Measurements from ENCODE around the gene LCN9. TPM values are rescaled to one million over a fixed set of nuclear protein-coding genes. Genes with fewer than 3 reads are reported as not detected.
"Not testable (repeated sequence)": the region's sequence is repeated elsewhere in the genome, so short reads cannot be mapped to it uniquely, and the experiment has no call there.

The LCN9 gene
- total RNA-seq, 1 donor from 2014 or later: 4.8 TPM

DNA sequence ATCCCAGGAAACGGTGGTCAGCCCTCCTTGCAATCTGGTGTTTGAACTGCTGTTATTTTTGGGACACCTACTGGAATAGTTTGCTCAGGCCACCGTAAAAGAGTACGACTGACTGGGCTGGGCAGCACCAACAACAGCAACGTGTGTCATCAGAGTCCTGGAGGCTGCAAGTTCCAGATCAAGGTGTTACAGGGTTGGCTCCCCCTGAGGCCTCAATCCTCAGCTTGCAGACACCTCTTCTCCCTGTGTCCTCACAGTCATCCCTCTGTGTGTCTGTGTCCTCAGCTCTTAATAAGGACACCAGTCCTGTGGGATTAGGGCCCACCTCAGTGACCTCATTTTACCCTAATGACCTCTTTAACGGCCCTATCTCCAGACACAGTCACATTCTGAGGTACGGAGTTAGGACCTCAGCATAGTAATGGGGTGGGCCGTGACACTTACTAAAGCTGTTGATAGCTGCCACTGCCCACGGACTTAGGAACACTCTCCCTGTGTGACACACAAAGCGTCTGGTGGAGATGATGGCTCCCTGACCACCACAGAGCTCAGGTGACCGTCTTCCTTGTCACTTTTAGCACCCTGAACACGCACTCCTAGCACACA is 40.6 kb upstream of the LCN9 start:
- no peaks in the 10 kb centered on the region for H3K36me3 Mint-ChIP-seq (ENCODE audit: low read depth, unreplicated experiment)
- DNase-seq (ENCODE audit: low read depth): no peak
- H3K4me3 ChIP-seq (ENCODE audit: insufficient read depth, low read depth, low read length): no peak overlapping the region
- H3K4me1 ChIP-seq (ENCODE audit: insufficient read depth, low read length): no peaks in the 10 kb centered on the region
- H3K27ac ChIP-seq (ENCODE audit: low read depth, low read length): no peak overlapping the region
- H4K20me1 ChIP-seq (ENCODE audit: insufficient read depth, low read length): no peaks in the 10 kb centered on the region
- no peaks in the 10 kb centered on the region for H3K36me3 ChIP-seq (ENCODE audit: insufficient read depth, low read length)
- peaks cover 33% of the 10 kb centered on the region for H3K27me3 Mint-ChIP-seq (ENCODE audit: low read depth, unreplicated experiment)
- no peak overlapping the region for H3K9ac ChIP-seq (ENCODE audit: low read length)
- no peak overlapping the region for H2AFZ ChIP-seq (ENCODE audit: low read depth, low read length)
- no peak for TF ChIP-seq EZH2 (IDR thresholded peaks at IDR 0.05; ENCODE audit: insufficient read depth, low read length)
- TF ChIP-seq, protein P1, sequence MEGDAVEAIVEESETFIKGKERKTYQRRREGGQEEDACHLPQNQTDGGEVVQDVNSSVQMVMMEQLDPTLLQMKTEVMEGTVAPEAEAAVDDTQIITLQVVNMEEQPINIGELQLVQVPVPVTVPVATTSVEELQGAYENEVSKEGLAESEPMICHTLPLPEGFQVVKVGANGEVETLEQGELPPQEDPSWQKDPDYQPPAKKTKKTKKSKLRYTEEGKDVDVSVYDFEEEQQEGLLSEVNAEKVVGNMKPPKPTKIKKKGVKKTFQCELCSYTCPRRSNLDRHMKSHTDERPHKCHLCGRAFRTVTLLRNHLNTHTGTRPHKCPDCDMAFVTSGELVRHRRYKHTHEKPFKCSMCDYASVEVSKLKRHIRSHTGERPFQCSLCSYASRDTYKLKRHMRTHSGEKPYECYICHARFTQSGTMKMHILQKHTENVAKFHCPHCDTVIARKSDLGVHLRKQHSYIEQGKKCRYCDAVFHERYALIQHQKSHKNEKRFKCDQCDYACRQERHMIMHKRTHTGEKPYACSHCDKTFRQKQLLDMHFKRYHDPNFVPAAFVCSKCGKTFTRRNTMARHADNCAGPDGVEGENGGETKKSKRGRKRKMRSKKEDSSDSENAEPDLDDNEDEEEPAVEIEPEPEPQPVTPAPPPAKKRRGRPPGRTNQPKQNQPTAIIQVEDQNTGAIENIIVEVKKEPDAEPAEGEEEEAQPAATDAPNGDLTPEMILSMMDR (IDR thresholded peaks at IDR 0.05; ENCODE audit: insufficient read depth, low read depth, low read length): no peak
- H3K27ac Mint-ChIP-seq (ENCODE audit: unreplicated experiment): no peak overlapping the region
- no peaks in the 10 kb centered on the region for H3K9me3 ChIP-seq (ENCODE audit: insufficient read depth, low read depth, low read length)
- peaks cover 5% of the 10 kb centered on the region for H3K9me3 Mint-ChIP-seq (ENCODE audit: unreplicated experiment)
- FAIRE-seq: no peak
- no peaks in the 10 kb centered on the region for H3K4me1 Mint-ChIP-seq (ENCODE audit: low read depth, unreplicated experiment)
- H3K79me2 ChIP-seq (ENCODE audit: insufficient read depth, low read length): no peaks in the 10 kb centered on the region
- no peak overlapping the region for H3K4me3 Mint-ChIP-seq (ENCODE audit: unreplicated experiment)
- H3K27me3 ChIP-seq (ENCODE audit: insufficient read depth, low read length): peaks cover 6% of the 10 kb centered on the region
- no peak overlapping the region for H3K4me2 ChIP-seq (ENCODE audit: low read length)

DNA sequence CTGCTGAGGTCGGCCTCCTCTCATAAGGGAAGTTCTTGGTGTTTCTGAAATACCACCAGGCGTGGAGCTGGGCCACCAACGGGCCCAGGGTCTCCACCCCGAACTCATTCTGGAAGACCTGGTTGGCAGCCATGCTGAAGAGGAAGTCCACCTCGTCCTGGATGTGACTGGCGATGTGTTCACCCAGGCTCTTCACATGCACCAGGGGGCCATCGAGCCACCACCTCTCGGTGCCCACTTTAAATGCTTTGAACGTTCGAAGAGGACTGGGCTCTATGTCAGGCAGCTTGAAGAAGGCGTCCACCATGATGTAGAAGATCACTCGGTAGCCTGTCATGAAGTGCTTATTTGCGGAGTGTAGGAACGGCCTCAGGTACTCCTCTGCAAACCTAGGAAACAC is 38.8 kb upstream of the LCN9 start:
- no peak for DNase-seq (ENCODE audit: low read depth)
- H3K4me1 Mint-ChIP-seq (ENCODE audit: low read depth, unreplicated experiment): no peaks in the 10 kb centered on the region
- peaks cover 8% of the 10 kb centered on the region for H3K9me3 Mint-ChIP-seq (ENCODE audit: unreplicated experiment)
- FAIRE-seq: no peak
- Histone ChIP-seq H3K27ac (ENCODE audit: low read depth, low read length) (no peak overlapping the region), H4K20me1 (ENCODE audit: insufficient read depth, low read length) (no peaks in the 10 kb centered on the region), H3K27me3 (ENCODE audit: insufficient read depth, low read length) (peaks cover 6% of the 10 kb centered on the region), H3K4me1 (ENCODE audit: insufficient read depth, low read length) (no peaks in the 10 kb centered on the region), H3K36me3 (ENCODE audit: insufficient read depth, low read length) (no peaks in the 10 kb centered on the region), H3K4me2 (ENCODE audit: low read length) (no peak overlapping the region), H2AFZ (ENCODE audit: low read depth, low read length) (no peak overlapping the region), H3K9me3 (ENCODE audit: insufficient read depth, low read depth, low read length) (no peaks in the 10 kb centered on the region), H3K4me3 (ENCODE audit: insufficient read depth, low read depth, low read length) (no peak overlapping the region), H3K79me2 (ENCODE audit: insufficient read depth, low read length) (no peaks in the 10 kb centered on the region), H3K9ac (ENCODE audit: low read length) (no peak overlapping the region)
- H3K27me3 Mint-ChIP-seq (ENCODE audit: low read depth, unreplicated experiment): peaks cover 21% of the 10 kb centered on the region
- no peaks in the 10 kb centered on the region for H3K36me3 Mint-ChIP-seq (ENCODE audit: low read depth, unreplicated experiment)
- H3K4me3 Mint-ChIP-seq (ENCODE audit: unreplicated experiment): no peak overlapping the region
- no peak overlapping the region for H3K27ac Mint-ChIP-seq (ENCODE audit: unreplicated experiment)
- TF ChIP-seq EZH2 (IDR thresholded peaks at IDR 0.05; ENCODE audit: insufficient read depth, low read length): no peak
- TF ChIP-seq, protein P1 (IDR thresholded peaks at IDR 0.05; ENCODE audit: insufficient read depth, low read depth, low read length): no peak

DNA sequence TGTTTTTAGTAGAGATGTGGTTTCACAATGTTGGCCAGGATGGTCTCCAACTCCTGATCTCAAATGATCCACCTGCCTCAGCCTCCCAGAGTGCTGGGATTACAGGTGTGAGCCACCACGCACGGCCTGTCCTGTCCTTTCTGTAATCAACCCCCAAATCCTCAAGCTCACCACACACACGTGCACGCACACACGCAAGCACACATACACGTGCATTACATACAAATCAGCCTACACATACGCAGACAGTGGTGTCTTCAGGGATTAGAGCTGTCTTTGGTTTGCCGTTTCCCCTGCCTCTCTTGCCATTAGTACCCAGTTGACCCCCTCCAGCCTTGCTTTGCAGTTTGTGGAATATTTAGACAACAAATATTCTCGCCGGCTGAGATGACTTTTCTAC is 30.3 kb upstream of the LCN9 start:
- no peaks in the 10 kb centered on the region for H3K36me3 ChIP-seq (ENCODE audit: insufficient read depth, low read length)
- H3K4me2 ChIP-seq (ENCODE audit: low read length): no peak overlapping the region
- H3K27ac ChIP-seq (ENCODE audit: low read depth, low read length): no peak overlapping the region
- no peak overlapping the region for H3K9ac ChIP-seq (ENCODE audit: low read length)
- peaks cover 25% of the 10 kb centered on the region for H3K9me3 Mint-ChIP-seq (ENCODE audit: unreplicated experiment)
- no peak overlapping the region for H2AFZ ChIP-seq (ENCODE audit: low read depth, low read length)
- H3K79me2 ChIP-seq (ENCODE audit: insufficient read depth, low read length): no peaks in the 10 kb centered on the region
- H3K4me3 ChIP-seq (ENCODE audit: insufficient read depth, low read depth, low read length): no peak overlapping the region
- H3K4me1 ChIP-seq (ENCODE audit: insufficient read depth, low read length): no peaks in the 10 kb centered on the region
- no peak for FAIRE-seq
- H3K27ac Mint-ChIP-seq (ENCODE audit: unreplicated experiment): no peak overlapping the region
- no peak for DNase-seq (ENCODE audit: low read depth)
- H3K27me3 ChIP-seq (ENCODE audit: insufficient read depth, low read length): no peaks in the 10 kb centered on the region
- H3K36me3 Mint-ChIP-seq (ENCODE audit: low read depth, unreplicated experiment): no peaks in the 10 kb centered on the region
- H3K9me3 ChIP-seq (ENCODE audit: insufficient read depth, low read depth, low read length): no peaks in the 10 kb centered on the region
- peaks cover 25% of the 10 kb centered on the region for H3K27me3 Mint-ChIP-seq (ENCODE audit: low read depth, unreplicated experiment)
- H3K4me1 Mint-ChIP-seq (ENCODE audit: low read depth, unreplicated experiment): no peaks in the 10 kb centered on the region
- H4K20me1 ChIP-seq (ENCODE audit: insufficient read depth, low read length): no peaks in the 10 kb centered on the region
- TF ChIP-seq, protein P1 (IDR thresholded peaks at IDR 0.05; ENCODE audit: insufficient read depth, low read depth, low read length): no peak
- TF ChIP-seq EZH2 (IDR thresholded peaks at IDR 0.05; ENCODE audit: insufficient read depth, low read length): no peak
- H3K4me3 Mint-ChIP-seq (ENCODE audit: unreplicated experiment): no peak overlapping the region

DNA sequence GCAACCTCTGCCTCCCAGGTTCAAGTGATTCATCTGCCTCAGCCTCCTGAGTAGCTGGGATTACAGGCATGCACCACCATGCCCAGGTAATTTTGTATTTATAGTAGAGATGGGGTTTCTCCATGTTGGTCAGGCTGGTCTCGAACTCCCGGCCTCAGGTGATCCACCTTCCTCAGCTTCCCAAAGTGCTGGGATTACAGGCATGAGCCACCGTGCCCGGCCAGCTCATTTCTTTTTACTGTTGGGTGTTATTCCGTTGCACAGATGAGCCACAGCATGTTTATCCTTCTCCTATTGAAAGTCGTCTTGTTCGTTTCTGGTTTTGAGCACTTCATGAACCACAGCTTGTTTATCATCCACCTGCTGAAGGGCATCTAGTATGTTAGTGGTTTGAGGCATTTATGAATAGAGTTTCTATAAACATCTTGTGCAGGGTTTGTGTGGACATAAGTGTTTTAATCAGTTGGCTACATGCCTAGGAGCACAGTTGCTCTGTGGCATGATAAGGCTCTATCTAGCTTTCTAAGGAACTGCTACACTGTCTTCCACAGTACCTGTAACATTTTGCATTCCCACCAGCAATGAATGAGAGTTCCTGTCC is 26.1 kb upstream of the LCN9 start:
- H3K9me3 Mint-ChIP-seq (ENCODE audit: unreplicated experiment): peaks cover 24% of the 10 kb centered on the region
- not testable (repeated sequence) for H3K36me3 Mint-ChIP-seq (ENCODE audit: low read depth, unreplicated experiment); H2AFZ ChIP-seq (ENCODE audit: low read depth, low read length)

More for the DNA sequence above, 26.1 kb upstream of the LCN9 start:
- not testable (repeated sequence) for H4K20me1 ChIP-seq (ENCODE audit: insufficient read depth, low read length); H3K79me2 ChIP-seq (ENCODE audit: insufficient read depth, low read length); H3K4me1 ChIP-seq (ENCODE audit: insufficient read depth, low read length); H3K9ac ChIP-seq (ENCODE audit: low read length); H3K4me3 ChIP-seq (ENCODE audit: insufficient read depth, low read depth, low read length); H3K27ac Mint-ChIP-seq (ENCODE audit: unreplicated experiment); H3K4me3 Mint-ChIP-seq (ENCODE audit: unreplicated experiment); H3K9me3 ChIP-seq (ENCODE audit: insufficient read depth, low read depth, low read length); H3K27me3 ChIP-seq (ENCODE audit: insufficient read depth, low read length); H3K36me3 ChIP-seq (ENCODE audit: insufficient read depth, low read length); H3K4me1 Mint-ChIP-seq (ENCODE audit: low read depth, unreplicated experiment); H3K27ac ChIP-seq (ENCODE audit: low read depth, low read length); H3K4me2 ChIP-seq (ENCODE audit: low read length); DNase-seq (ENCODE audit: low read depth); FAIRE-seq
- H3K27me3 Mint-ChIP-seq (ENCODE audit: low read depth, unreplicated experiment): peaks cover 19% of the 10 kb centered on the region
